A549 (cell line): ENCODE data around the gene GK2. TPM values are rescaled to one million over a fixed set of nuclear protein-coding genes. Genes with fewer than 3 reads are reported as not detected.

ENCODE experiments used
- ATAC-seq, 2 experiments: fragments of 200-7000 bp in 1 of 2; fragments of >200 bp in 1 of 2; cut with Nextera tagmentation in 1 of 2; cut with Tn5 transposase in 1 of 2; 3 replicates each; pipeline versions ENCODE4 v1.8.0 to v1.9.1; 2018 to 2020; ENCODE audit warnings: mild to moderate bottlenecking in 1 of 2, moderate library complexity in 1 of 2
- CTCF ChIA-PET: fragments of 300-600 bp; sonication (Branson Sonifier 250); formaldehyde crosslinking; extraction: SDS; loops from one replicate; lab custom pipeline; 2021; ENCODE audit warnings: antibody characterized with exemption, inconsistent platforms; lab: Yijun Ruan, JAX
- POLR2A ChIA-PET: fragments of 350-600 bp; formaldehyde crosslinking; extraction: SDS; loops from one replicate; lab custom pipeline; 2021; ENCODE audit warnings: antibody characterized with exemption, inconsistent platforms; lab: Yijun Ruan, JAX
- DNase-seq, 2 experiments: peaks; one replicate each; pipeline versions ENCODE4 v3.0.0 to v3.0.0-alpha.2; 2011 to 2016; ENCODE audit warnings: low read depth in 1 of 2, low spot score in 1 of 2
- FAIRE-seq: peaks from 2 replicates; lab custom pipeline; 2011; peaks lifted over from hg19 to GRCh38; lab: Jason Lieb, UNC
- H3K27ac ChIP-seq, 2 experiments: fragments of >200 bp; sonication (Bioruptor Twin); formaldehyde crosslinking; 3 replicates each; pipeline ENCODE4 v1.5.1; 2016 to 2017
- H3K4me1 ChIP-seq: fragments of >200 bp; sonication (Bioruptor Twin); formaldehyde crosslinking; 3 replicates; pipeline ENCODE4 v1.6.1; 2016
- H3K4me2 ChIP-seq: fragments of >200 bp; sonication (Bioruptor Twin); formaldehyde crosslinking; 3 replicates; pipeline ENCODE4 v1.6.1; 2016
- H3K4me3 ChIP-seq: fragments of >200 bp; sonication (Bioruptor Twin); formaldehyde crosslinking; 3 replicates; pipeline ENCODE4 v1.5.1; 2016
- H3K9me3 ChIP-seq: fragments of >200 bp; sonication (Bioruptor Twin); formaldehyde crosslinking; 3 replicates; pipeline ENCODE4 v1.6.1; 2016
- CBX8 ChIP-seq: fragments of 200-600 bp; sonication (generic); IDR thresholded peaks from 2 replicates; pipeline ENCODE4 v1.6.1; 2016
- CEBPB ChIP-seq, 2 experiments: fragments of >200 bp in 1 of 2; sonication (Bioruptor Twin) in 1 of 2; formaldehyde crosslinking in 1 of 2; IDR thresholded peaks; 2 replicates each; pipeline ENCODE4 v1.6.1; 2012 to 2016
- E2F6 ChIP-seq: IDR thresholded peaks from 2 replicates; pipeline ENCODE4 v1.6.1; 2012; ENCODE audit warnings: low read depth, borderline replicate concordance
- HDAC2 ChIP-seq: fragments of 200-600 bp; sonication (generic); IDR thresholded peaks from 2 replicates; pipeline ENCODE4 v1.6.1; 2016
- HOXA7 ChIP-seq: fragments of 250-450 bp; sonication (Bioruptor Pico); IDR thresholded peaks from 2 replicates; pipeline ENCODE4 v1.5.0; 2020; ENCODE audit warnings: mild to moderate bottlenecking, moderate library complexity
- HOXB5 ChIP-seq: fragments of 250-450 bp; sonication (Bioruptor Pico); IDR thresholded peaks from 2 replicates; pipeline ENCODE4 v1.5.0; 2020; ENCODE audit warnings: mild to moderate bottlenecking, moderate library complexity
- JUNB ChIP-seq: fragments of >200 bp; sonication (Bioruptor Twin); formaldehyde crosslinking; IDR thresholded peaks from 2 replicates; pipeline ENCODE4 v1.6.1; 2016
- KDM5A ChIP-seq: fragments of 200-600 bp; sonication (generic); IDR thresholded peaks from 2 replicates; pipeline ENCODE4 v1.6.1; 2016; ENCODE audit warnings: antibody characterized with exemption, mild to moderate bottlenecking
- MAX ChIP-seq: IDR thresholded peaks from 2 replicates; pipeline ENCODE4 v1.6.1; 2012
- NFE2L2 ChIP-seq: fragments of 150-350 bp; conservative IDR thresholded peaks from 2 replicates; pipeline ENCODE4 v1.6.1; 2014; ENCODE audit warnings: low read length
- NR3C1 ChIP-seq: fragments of >200 bp; sonication (Bioruptor Twin); formaldehyde crosslinking; IDR thresholded peaks from 3 replicates; pipeline ENCODE4 v1.6.1; 2017
- RARB ChIP-seq: fragments of 250-450 bp; sonication (Bioruptor Pico); IDR thresholded peaks from 2 replicates; pipeline ENCODE4 v1.8.0; 2021; ENCODE audit warnings: mild to moderate bottlenecking, moderate library complexity
- RCOR1 ChIP-seq: fragments of 150-350 bp; IDR thresholded peaks from 2 replicates; pipeline ENCODE4 v1.6.1; 2014; ENCODE audit warnings: antibody characterized with exemption, low read length, low read depth
- SMC3 ChIP-seq: fragments of >200 bp; sonication (Bioruptor Twin); formaldehyde crosslinking; IDR thresholded peaks from 3 replicates; pipeline ENCODE4 v1.6.1; 2018; ENCODE audit warnings: inconsistent platforms
- ZNF302 ChIP-seq: fragments of 250-450 bp; sonication (Bioruptor Pico); IDR thresholded peaks from 2 replicates; pipeline ENCODE4 v1.9.0; 2021; ENCODE audit warnings: inconsistent platforms, mild to moderate bottlenecking, moderate library complexity
- ZSCAN20 ChIP-seq: fragments of 250-450 bp; sonication (Bioruptor Pico); IDR thresholded peaks from 2 replicates; pipeline ENCODE4 v1.8.0; 2022; ENCODE audit warnings: mild to moderate bottlenecking, moderate library complexity
- polyA plus RNA-seq, 4 experiments: library from polyadenylated mRNA; depleted of rRNA in 3 of 4; stranded (reverse); fragments of >200 nt; fragmentation: RNase III in 1 of 4; extraction: RNeasy Plus Mini Kit Qiagen cat#74134 plus additional on column Dnase treatment in 1 of 4; gene quantifications; 2 replicates in 3 of 4; 3 replicates in 1 of 4; pipeline ENCODE4 v1.2.3, GENCODE V29; 2011 to 2017
- TF ChIP-seq, protein P1 (sequence below): fragments of 250-450 bp; sonication (Bioruptor Pico); IDR thresholded peaks from 2 replicates; pipeline ENCODE4 v1.5.0; 2021; ENCODE audit warnings: mild to moderate bottlenecking, moderate library complexity, borderline replicate concordance
- TF ChIP-seq, protein P2 (sequence below): fragments of >200 bp; sonication (Bioruptor Twin); formaldehyde crosslinking; IDR thresholded peaks from 2 replicates; pipeline ENCODE4 v1.6.1; 2016
- TF ChIP-seq, protein P3 (sequence below): fragments of 200-600 bp; sonication (generic); IDR thresholded peaks from 2 replicates; pipeline ENCODE4 v1.6.1; 2016; ENCODE audit warnings: antibody characterized with exemption, mild to moderate bottlenecking, moderate library complexity
- TF ChIP-seq, protein P4 (sequence below): fragments of >200 bp; sonication (Bioruptor Twin); formaldehyde crosslinking; IDR thresholded peaks from 3 replicates; pipeline ENCODE4 v1.6.1; 2016
- TF ChIP-seq, protein P5 (sequence below): IDR thresholded peaks from 2 replicates; pipeline ENCODE4 v1.6.1; 2012

Gene GK2
- polyA plus RNA-seq, 2 of the 4 experiments (the other 2 are of a cell fraction), result not detected

DNA sequence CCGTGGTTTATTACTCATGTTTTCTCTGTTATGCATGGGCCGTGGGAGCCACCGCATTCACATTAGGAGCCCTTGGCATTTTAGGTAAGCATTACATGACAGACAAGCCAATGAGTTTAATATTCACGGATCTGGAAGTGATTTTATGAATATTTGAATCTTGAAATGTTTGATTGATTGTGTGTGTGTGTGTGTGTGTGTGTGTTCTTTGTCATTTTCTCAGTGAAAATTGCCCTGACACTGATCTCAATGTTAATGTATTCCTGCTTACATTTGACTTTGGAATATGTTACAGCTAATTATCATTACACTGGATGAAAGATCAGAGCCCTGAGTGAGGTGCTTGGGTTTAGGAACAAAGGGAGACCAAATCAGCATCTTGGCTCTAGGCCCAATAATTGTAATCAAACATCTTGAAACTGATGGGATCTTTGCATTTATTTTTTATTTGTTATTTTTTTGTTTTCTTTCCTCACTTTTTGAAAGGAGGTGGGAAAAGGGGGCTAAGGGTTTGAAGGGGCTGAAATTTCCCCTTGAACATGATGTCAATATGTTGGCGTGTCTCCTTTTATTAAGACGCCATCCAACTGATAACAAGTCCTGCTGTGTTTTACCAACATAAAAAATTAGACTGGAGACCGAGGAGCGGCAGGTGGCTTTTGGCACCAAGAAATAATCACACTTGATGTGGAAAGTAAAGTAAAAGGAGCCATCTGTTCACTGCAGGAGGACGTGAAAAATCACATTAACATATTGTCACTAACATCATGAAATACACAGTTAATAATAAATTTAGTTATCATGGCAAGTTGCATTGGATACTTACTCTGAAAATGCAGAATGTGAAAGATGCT is 5.2 kb upstream of the GK2 start (continued):
- TF ChIP-seq, protein P1, sequence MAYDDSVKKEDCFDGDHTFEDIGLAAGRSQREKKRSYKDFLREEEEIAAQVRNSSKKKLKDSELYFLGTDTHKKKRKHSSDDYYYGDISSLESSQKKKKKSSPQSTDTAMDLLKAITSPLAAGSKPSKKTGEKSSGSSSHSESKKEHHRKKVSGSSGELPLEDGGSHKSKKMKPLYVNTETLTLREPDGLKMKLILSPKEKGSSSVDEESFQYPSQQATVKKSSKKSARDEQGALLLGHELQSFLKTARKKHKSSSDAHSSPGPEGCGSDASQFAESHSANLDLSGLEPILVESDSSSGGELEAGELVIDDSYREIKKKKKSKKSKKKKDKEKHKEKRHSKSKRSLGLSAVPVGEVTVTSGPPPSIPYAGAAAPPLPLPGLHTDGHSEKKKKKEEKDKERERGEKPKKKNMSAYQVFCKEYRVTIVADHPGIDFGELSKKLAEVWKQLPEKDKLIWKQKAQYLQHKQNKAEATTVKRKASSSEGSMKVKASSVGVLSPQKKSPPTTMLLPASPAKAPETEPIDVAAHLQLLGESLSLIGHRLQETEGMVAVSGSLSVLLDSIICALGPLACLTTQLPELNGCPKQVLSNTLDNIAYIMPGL (CRISPR knock-in tag), result no peak

- ATAC-seq, result no peak
- no peak overlapping the region for H3K27ac ChIP-seq
- ChIA-PET CTCF (no interaction called here), POLR2A (no interaction called here)
- no peaks in the 10 kb centered on the region for H3K4me1 ChIP-seq
- no peak for DNase-seq
- H3K4me2 ChIP-seq, result no peak overlapping the region
- no peak overlapping the region for H3K4me3 ChIP-seq
- no peak for FAIRE-seq
- H3K9me3 ChIP-seq, result no peaks in the 10 kb centered on the region
- TF ChIP-seq MAX, result no peak
- TF ChIP-seq NFE2L2, result no peak
- TF ChIP-seq, protein P2, sequence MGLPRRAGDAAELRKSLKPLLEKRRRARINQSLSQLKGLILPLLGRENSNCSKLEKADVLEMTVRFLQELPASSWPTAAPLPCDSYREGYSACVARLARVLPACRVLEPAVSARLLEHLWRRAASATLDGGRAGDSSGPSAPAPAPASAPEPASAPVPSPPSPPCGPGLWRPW, result no peak
- TF ChIP-seq JUNB, result no peak
- no peak for TF ChIP-seq E2F6
- no peak for TF ChIP-seq SMC3
- TF ChIP-seq HDAC2, result no peak
- no peak for TF ChIP-seq HOXA7
- no peak for TF ChIP-seq ZSCAN20
- TF ChIP-seq RARB, result no peak
- TF ChIP-seq, protein P3, sequence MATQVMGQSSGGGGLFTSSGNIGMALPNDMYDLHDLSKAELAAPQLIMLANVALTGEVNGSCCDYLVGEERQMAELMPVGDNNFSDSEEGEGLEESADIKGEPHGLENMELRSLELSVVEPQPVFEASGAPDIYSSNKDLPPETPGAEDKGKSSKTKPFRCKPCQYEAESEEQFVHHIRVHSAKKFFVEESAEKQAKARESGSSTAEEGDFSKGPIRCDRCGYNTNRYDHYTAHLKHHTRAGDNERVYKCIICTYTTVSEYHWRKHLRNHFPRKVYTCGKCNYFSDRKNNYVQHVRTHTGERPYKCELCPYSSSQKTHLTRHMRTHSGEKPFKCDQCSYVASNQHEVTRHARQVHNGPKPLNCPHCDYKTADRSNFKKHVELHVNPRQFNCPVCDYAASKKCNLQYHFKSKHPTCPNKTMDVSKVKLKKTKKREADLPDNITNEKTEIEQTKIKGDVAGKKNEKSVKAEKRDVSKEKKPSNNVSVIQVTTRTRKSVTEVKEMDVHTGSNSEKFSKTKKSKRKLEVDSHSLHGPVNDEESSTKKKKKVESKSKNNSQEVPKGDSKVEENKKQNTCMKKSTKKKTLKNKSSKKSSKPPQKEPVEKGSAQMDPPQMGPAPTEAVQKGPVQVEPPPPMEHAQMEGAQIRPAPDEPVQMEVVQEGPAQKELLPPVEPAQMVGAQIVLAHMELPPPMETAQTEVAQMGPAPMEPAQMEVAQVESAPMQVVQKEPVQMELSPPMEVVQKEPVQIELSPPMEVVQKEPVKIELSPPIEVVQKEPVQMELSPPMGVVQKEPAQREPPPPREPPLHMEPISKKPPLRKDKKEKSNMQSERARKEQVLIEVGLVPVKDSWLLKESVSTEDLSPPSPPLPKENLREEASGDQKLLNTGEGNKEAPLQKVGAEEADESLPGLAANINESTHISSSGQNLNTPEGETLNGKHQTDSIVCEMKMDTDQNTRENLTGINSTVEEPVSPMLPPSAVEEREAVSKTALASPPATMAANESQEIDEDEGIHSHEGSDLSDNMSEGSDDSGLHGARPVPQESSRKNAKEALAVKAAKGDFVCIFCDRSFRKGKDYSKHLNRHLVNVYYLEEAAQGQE, result no peak
- TF ChIP-seq RCOR1, result no peak
- TF ChIP-seq HOXB5 (CRISPR knock-in tag), result no peak
- no peak for TF ChIP-seq CBX8
- no peak for TF ChIP-seq ZNF302 (CRISPR knock-in tag)
- TF ChIP-seq, protein P4, sequence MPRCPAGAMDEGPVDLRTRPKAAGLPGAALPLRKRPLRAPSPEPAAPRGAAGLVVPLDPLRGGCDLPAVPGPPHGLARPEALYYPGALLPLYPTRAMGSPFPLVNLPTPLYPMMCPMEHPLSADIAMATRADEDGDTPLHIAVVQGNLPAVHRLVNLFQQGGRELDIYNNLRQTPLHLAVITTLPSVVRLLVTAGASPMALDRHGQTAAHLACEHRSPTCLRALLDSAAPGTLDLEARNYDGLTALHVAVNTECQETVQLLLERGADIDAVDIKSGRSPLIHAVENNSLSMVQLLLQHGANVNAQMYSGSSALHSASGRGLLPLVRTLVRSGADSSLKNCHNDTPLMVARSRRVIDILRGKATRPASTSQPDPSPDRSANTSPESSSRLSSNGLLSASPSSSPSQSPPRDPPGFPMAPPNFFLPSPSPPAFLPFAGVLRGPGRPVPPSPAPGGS, result no peak
- TF ChIP-seq CEBPB (IDR thresholded peaks at IDR 0.05), result no peak
- no peak for TF ChIP-seq KDM5A
- no peak for TF ChIP-seq NR3C1
- TF ChIP-seq, protein P5, sequence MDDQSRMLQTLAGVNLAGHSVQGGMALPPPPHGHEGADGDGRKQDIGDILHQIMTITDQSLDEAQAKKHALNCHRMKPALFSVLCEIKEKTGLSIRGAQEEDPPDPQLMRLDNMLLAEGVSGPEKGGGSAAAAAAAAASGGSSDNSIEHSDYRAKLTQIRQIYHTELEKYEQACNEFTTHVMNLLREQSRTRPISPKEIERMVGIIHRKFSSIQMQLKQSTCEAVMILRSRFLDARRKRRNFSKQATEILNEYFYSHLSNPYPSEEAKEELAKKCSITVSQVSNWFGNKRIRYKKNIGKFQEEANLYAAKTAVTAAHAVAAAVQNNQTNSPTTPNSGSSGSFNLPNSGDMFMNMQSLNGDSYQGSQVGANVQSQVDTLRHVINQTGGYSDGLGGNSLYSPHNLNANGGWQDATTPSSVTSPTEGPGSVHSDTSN, result no peak
- TF ChIP-seq, all 56 proteins: peak for 0
Measured at GRCh38 chr4:79404666-79405065, 3.4 kb downstream of the GK2 start.
